CD4-positive, alpha-beta T cell (primary cell): ENCODE results near the gene ASH1L. TPM values are rescaled to one million over a fixed set of nuclear protein-coding genes. Genes with fewer than 3 reads are reported as not detected.
"Not testable (repeated sequence)": the region's sequence is repeated elsewhere in the genome, so short reads cannot be mapped to it uniquely, and the experiment has no call there.

Experiments
- ATAC-seq: fragments of 200-7000 bp; cut with Tn5 transposase; one replicate; pipeline ENCODE4 v1.10.0; 2022; ENCODE audit warnings: mild to moderate bottlenecking; ENCODE audit not compliant: poor library complexity
- CTCF ChIA-PET: fragments of 350-600 bp; sonication (Branson Sonifier 250); formaldehyde crosslinking; loops from one replicate; lab custom pipeline; 2021; ENCODE audit warnings: antibody characterized with exemption, inconsistent platforms; lab: Charles Lee
- POLR2A ChIA-PET: fragments of 350-600 bp; sonication (Branson Sonifier 250); formaldehyde crosslinking; loops from one replicate; lab custom pipeline; 2021; ENCODE audit warnings: antibody characterized with exemption, inconsistent platforms; lab: Charles Lee
- DNase-seq, 14 experiments: peaks; one replicate each; pipeline ENCODE4 v3.0.0-alpha.2; 2013 to 2020; ENCODE audit warnings: mixed read lengths in 2 of 14
- H3K27ac ChIP-seq, 2 donors: one replicate each; pipeline versions ENCODE4 v1.5.1 to v1.7.0; 2013; ENCODE audit warnings: low read length in 2 of 2, low read depth in 1 of 2, mild to moderate bottlenecking in 1 of 2
- H3K27me3 ChIP-seq, 2 experiments: 1 replicate in 1 of 2; 2 replicates in 1 of 2; pipeline versions ENCODE4 v1.6.1 to v1.7.0; 2013; ENCODE audit warnings: low read length in 2 of 2, control low read depth in 1 of 2, mild to moderate bottlenecking in 1 of 2, moderate library complexity in 1 of 2; ENCODE audit not compliant: insufficient read depth in 2 of 2, control insufficient read depth in 1 of 2
- H3K36me3 ChIP-seq: one replicate; pipeline ENCODE4 v1.6.1; 2013; ENCODE audit warnings: low read length, control low read depth; ENCODE audit not compliant: insufficient read depth
- H3K4me1 ChIP-seq: one replicate; pipeline ENCODE4 v1.6.1; 2013; ENCODE audit warnings: low read length, control low read depth; ENCODE audit not compliant: insufficient read depth
- H3K4me3 ChIP-seq: one replicate; pipeline ENCODE4 v1.5.1; 2013; ENCODE audit warnings: mild to moderate bottlenecking, low read length, moderate library complexity
- H3K9me3 ChIP-seq, 2 experiments: 1 replicate in 1 of 2; 2 replicates in 1 of 2; pipeline versions ENCODE4 v1.6.1 to v1.7.0; 2013; ENCODE audit warnings: low read length in 2 of 2, mild to moderate bottlenecking in 2 of 2, control low read depth in 1 of 2, moderate library complexity in 1 of 2; ENCODE audit not compliant: control insufficient read depth in 1 of 2, insufficient read depth in 1 of 2
- H3K27ac Mint-ChIP-seq: one replicate; pipeline ENCODE4 v1.8.0; 2020; ENCODE audit warnings: mixed read lengths
- H3K27me3 Mint-ChIP-seq: one replicate; pipeline ENCODE4 v1.8.0; 2021; ENCODE audit warnings: mixed read lengths
- H3K36me3 Mint-ChIP-seq: one replicate; pipeline ENCODE4 v1.8.0; 2021; ENCODE audit warnings: low read depth, mixed read lengths
- H3K4me1 Mint-ChIP-seq: one replicate; pipeline ENCODE4 v1.8.0; 2021; ENCODE audit warnings: low read depth, mixed read lengths
- H3K4me3 Mint-ChIP-seq: one replicate; pipeline ENCODE4 v1.8.0; 2020; ENCODE audit warnings: mild to moderate bottlenecking, mixed read lengths
- H3K9me3 Mint-ChIP-seq: one replicate; pipeline ENCODE4 v1.8.0; 2020; ENCODE audit warnings: mixed read lengths
- intact Hi-C, 2 experiments: fragments of 100-400 bp; cut with DNase I in 1 of 2; cut with micrococcal nuclease in 1 of 2; formaldehyde crosslinking; loops; one replicate each; pipeline versions ENCODE4 v1.15.1 to v1.9.0; 2023 to 2025; cut with DNase I, micrococcal nuclease
- polyA plus RNA-seq, 2 donors: library from polyadenylated mRNA; unstranded; fragments of 120-200 nt; gene quantifications; one replicate each; pipeline ENCODE4 v1.2.1, GENCODE V29; 2013
- total RNA-seq, 174 experiments: library from RNA in 2 of 174; stranded (reverse) in 2 of 174; gene quantifications; one replicate each; pipeline ENCODE4 v1.2.3 and lab custom pipeline; 2021 to 2026
- TF ChIP-seq, protein P1 (sequence below): fragments of 200-600 bp; IDR thresholded peaks from one replicate; pipeline ENCODE4 v1.8.0; 2022; ENCODE audit warnings: antibody characterized with exemption, mild to moderate bottlenecking

Gene ASH1L
- total RNA-seq = 10 to 100 TPM; 71.0 to 72.8 TPM
- 28.4 TPM for polyA plus RNA-seq (2013, experiment 1 of 2)
- polyA plus RNA-seq (2013, experiment 2 of 2) = 31.8 TPM
- 62.8 to 500 (median 239) reads per million in 172 experiments for total RNA-seq (lab: John Stamatoyannopoulos, UW)

- peak; percentile 89 to 96 (median 92) for DNase-seq
- TF ChIP-seq, protein P1, sequence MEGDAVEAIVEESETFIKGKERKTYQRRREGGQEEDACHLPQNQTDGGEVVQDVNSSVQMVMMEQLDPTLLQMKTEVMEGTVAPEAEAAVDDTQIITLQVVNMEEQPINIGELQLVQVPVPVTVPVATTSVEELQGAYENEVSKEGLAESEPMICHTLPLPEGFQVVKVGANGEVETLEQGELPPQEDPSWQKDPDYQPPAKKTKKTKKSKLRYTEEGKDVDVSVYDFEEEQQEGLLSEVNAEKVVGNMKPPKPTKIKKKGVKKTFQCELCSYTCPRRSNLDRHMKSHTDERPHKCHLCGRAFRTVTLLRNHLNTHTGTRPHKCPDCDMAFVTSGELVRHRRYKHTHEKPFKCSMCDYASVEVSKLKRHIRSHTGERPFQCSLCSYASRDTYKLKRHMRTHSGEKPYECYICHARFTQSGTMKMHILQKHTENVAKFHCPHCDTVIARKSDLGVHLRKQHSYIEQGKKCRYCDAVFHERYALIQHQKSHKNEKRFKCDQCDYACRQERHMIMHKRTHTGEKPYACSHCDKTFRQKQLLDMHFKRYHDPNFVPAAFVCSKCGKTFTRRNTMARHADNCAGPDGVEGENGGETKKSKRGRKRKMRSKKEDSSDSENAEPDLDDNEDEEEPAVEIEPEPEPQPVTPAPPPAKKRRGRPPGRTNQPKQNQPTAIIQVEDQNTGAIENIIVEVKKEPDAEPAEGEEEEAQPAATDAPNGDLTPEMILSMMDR = no peak
- H3K9me3 ChIP-seq = no peaks in the 10 kb centered on the region
- ChIA-PET POLR2A (interaction anchor here (0.5 to 2.2 kb wide), 20 partner anchors 11 to 626 kb away, joined by 3 to 14 read pairs (median 5); partner anchors contain the start of genes CLK2, FDPS, MSTO1 and PMVK), CTCF (no interaction called here)
- peaks cover 51% of the 10 kb centered on the region for H3K4me1 Mint-ChIP-seq
- peaks cover 39% of the 10 kb centered on the region for H3K4me1 ChIP-seq
- peak; percentile 71 for ATAC-seq
- peak within 1 kb of the TSS; percentile 81 for H3K4me3 ChIP-seq
- H3K27ac Mint-ChIP-seq = peak within 1 kb of the TSS; percentile 94
- H3K9me3 Mint-ChIP-seq = no peaks in the 10 kb centered on the region
- peak within 1 kb of the TSS; percentile 99 for H3K4me3 Mint-ChIP-seq
- H3K36me3 ChIP-seq = peaks cover 16% of the 10 kb centered on the region
- H3K27me3 ChIP-seq = no peaks in the 10 kb centered on the region
- peak within 1 kb of the TSS; percentile 95 to 96 for H3K27ac ChIP-seq
- no peaks in the 10 kb centered on the region for H3K27me3 Mint-ChIP-seq
- peaks cover 45% of the 10 kb centered on the region for H3K36me3 Mint-ChIP-seq
- intact Hi-C loops = loop anchor here (2.0 to 10.0 kb wide), 4 partner anchors 45 to 240 kb away; partner anchors contain the start of genes DAP3 (in 1 of the 2) and YY1AP1 (in 1 of the 2)
Observed at GRCh38 chr1:155562581-155563376, at the start of gene ASH1L. Gene ASH1L (minus strand): TSS chr1:155562803. CDS start chr1:155521519, 41,284 bp downstream.

DNA sequence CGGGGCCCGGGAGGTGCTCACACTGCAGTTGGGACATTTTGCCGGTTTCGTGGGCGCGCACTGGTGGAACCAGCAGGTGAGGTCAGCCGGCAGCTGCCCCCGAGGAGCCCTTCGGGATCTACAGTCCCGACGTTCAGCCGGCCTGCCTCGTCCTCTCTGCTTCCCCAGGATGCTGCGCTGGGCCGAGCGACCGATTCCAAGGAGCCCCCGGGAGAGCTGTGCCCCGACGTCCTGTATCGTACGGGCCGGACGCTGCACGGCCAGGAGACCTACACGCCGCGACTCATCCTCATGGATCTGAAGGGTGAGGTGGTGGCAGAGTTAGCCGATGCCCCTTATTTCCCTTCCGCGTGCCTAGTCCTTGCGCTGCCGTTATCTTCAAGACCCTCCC, 47.6 kb upstream of the ASH1L start:
- Mint-ChIP-seq H3K36me3 (peaks cover 24% of the 10 kb centered on the region), H3K27ac (peak overlapping the region; percentile 79), H3K4me3 (peak overlapping the region; percentile 94)
- H3K27ac ChIP-seq, DNase-seq, H3K36me3 ChIP-seq, H3K4me1 ChIP-seq, H3K9me3 ChIP-seq, CTCF ChIA-PET, H3K27me3 ChIP-seq, H3K9me3 Mint-ChIP-seq, H3K4me1 Mint-ChIP-seq, intact Hi-C loops, H3K27me3 Mint-ChIP-seq: not testable (repeated sequence)
- POLR2A ChIA-PET = interaction anchor here (0.9 to 1.2 kb wide), 3 partner anchors 11 to 371 kb away, joined by 3 to 4 read pairs (median 3); no protein-coding TSS in a partner anchor
- peak overlapping the region; percentile 43 for H3K4me3 ChIP-seq
- ATAC-seq = peak; percentile 16

DNA sequence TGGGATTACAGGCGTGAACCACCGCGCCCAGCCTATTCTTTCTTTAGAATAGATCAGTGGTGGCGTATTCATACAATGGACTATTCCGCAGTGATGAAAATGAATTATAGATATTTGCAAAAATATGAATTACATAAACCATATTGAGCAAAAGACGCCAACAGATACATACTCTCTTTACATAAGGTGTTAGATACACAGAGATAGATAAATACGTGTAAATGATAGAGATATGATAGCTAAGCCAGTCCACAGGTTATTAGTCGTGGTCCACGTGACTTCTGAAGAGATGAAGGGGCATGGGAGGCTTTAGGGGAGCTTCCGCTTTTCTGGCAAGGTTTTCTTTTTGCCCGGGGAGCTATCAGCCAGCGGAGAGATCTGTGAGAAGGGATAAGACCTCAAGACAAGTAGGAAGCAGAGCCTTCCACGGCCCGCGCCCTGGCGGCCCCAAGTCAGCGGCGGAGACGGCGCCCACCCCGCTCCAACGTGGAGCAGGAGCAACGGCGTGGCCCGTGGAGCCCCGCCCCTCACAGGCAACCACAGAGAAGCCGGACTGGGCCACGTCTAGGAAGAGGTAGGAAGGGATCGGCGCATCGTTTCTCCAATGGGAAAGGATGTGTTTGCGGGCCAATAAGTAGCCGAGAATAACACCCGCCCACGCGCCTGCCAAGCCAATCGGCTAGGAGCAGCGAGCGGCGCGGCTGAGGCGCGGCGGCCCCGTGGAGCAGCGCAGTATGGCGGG, 47.1 kb upstream of the ASH1L start, which contains the start of gene MSTO1:
Gene MSTO1 (plus strand): TSS at position 704 of the 742 bp plus-strand sequence. CDS start 31 bp downstream, at position 735.
- TF ChIP-seq, protein P1 = no peak
- H3K27me3 Mint-ChIP-seq = no peaks in the 10 kb centered on the region
- intact Hi-C loops = loop anchor here in 1 of 2 experiments (5.0 kb wide), 1 partner anchor 47 kb away; the partner anchor contains the start of gene ASH1L
- ATAC-seq (peak; percentile 97), DNase-seq (peak; percentile 81 to 97 (median 88))
- H3K36me3 Mint-ChIP-seq = peaks cover 23% of the 10 kb centered on the region
- H3K9me3 Mint-ChIP-seq = no peaks in the 10 kb centered on the region
- Histone ChIP-seq H3K27ac (peak within 1 kb of the TSS; percentile 61 to 69), H3K36me3 (peaks cover 3% of the 10 kb centered on the region), H3K4me1 (peaks cover 6% of the 10 kb centered on the region), H3K4me3 (peak within 1 kb of the TSS; percentile 76), H3K9me3 (no peaks in the 10 kb centered on the region), H3K27me3 (no peaks in the 10 kb centered on the region)
- no peaks in the 10 kb centered on the region for H3K4me1 Mint-ChIP-seq
- CTCF ChIA-PET = no interaction called here
- peak within 1 kb of the TSS; percentile 94 for H3K4me3 Mint-ChIP-seq
- H3K27ac Mint-ChIP-seq = peak within 1 kb of the TSS; percentile 79
- POLR2A ChIA-PET = interaction anchor here (0.7 to 1.7 kb wide), 5 partner anchors 11 to 371 kb away, joined by 3 to 4 read pairs (median 3); partner anchors contain the start of gene SYT11
